ENCODE data around the gene RHOA.
"Not testable (repeated sequence)": the region's sequence is repeated elsewhere in the genome, so short reads cannot be mapped to it uniquely, and the experiment has no call there.

The RHOA gene

DNA sequence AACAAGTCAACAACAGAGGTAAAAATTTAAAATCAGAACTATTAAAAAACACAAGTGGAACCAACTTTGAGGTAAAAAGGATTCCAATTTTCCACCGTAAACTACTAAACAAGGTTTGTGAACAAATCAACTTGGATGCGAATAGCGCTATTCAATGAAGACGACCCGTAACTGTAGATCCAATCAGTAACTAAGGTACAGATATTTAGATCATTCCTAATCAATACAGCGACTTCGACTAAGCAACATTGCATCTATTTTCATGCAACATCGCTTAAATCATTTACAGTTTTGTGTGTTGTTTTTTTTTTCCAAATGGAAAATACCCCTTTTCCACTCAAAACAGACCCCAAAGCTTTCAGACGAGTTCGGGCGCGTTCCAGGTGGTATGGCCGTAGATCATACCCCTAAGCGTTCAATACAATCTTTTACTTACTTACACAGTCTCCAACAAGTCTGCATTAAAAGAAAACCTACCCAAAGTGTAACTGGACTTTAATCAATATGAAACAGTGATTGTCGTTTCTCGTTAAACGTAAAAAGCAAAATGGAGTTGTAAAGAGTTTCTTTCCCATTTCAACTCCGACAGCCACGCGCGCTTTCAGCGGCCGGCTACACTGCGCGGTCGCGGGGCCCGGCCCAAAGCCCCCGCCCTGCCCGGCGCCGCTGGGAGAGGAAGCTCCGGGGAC is 786 bp downstream of the RHOA start:
- no peak for DNase-seq

DNA sequence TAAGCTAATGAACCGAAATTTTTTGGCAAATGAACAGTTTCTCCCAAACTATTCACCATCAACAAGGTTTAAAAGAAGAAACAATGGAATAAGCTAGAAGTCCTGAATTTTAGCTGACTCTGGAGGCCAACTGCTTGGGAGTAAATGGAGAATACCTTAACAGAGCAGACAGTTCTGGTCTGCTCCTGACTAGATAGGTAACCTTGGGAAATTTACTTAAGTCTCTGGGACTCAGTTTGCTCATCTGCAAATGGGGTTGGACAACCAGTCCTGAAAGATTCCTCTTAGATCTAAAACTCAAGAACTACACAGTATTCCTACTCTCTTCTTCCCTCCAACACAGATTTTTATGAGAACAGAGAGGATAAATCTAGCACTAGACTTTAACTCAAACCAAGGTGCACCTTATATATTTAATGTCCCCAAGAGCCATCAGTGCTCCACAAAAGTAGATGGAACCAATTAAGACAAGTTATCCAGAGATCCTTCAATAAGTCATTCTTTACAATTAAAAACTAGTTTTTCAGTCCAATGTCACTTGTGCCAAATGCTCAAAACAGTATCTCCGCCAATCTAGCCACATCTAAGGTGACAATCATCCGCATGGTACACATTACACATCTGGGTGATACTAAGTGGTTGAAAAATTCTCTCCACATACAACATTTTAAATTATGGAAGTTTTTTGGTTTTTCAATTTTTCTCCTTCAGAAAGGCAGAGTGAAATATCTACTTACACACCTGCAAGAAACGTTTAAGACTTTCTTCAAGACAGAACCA is 1.5 kb downstream of the RHOA start:
- DNase-seq = no peak

DNA sequence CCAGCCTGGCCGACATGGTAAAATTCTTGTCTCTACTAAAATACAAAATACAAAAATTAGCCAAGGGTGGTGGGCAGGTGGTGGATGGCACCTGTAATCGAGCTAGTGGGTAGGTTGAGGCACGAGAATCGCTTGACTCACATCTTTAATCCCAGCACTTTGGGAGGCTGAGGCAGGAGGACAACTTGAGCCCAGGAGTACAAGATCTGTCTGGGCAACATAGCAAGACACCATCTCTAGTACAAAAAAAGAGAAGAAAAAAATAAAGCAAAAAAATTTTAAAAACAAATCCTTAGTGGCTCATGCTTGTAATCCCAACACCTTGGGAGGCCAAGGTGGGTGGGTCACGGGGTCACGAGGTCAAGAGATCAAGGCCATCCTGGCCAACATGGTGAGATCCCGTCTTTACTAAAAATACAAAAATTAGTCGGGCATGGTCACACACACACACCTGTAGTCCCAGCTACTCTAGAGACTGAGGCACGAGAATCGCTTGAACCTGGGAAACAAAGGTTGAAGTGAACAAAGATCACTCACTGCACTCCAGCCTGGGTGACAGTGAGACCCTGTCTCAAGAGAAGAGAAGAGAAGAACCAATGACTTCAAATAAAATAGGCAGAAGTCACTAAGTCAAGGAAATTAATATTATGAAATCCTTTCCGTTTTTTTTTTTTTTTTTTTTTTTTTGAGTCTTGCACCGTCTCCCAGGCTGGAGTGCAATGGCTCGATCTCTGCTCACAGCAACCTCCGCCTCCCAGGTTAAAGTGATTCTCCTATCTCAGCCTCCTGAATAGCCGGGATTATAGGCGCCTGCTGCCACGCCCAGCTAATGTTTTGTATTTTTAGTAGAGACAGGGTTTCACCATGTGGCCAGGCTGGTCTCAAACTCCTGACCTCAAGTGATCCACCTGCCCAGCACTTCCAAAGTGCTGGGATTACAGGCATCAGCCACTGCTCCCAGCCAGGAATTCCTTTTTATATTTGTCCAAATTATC is 4.9 kb downstream of the RHOA start:
- DNase-seq = no peak

DNA sequence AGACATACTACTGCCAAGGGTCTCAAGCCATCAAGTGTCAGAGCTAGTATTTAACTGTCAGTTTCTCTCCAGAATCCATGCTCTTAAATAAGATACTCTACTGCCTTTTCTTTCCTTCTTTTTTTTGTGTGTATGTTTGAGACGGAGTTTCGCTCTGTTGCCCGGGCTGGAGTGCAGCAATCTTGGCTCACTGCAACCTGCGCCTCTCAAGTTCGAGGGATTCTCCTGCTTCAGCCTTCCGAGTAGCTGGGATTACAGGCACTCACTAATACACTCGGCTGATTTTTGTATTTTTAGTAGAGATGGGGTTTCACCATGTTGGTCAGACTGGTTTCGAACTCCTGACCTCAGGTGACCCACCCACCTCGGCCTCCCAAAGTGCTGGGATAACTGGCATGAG is 6.2 kb downstream of the RHOA start:
- not testable (repeated sequence) for DNase-seq

DNA sequence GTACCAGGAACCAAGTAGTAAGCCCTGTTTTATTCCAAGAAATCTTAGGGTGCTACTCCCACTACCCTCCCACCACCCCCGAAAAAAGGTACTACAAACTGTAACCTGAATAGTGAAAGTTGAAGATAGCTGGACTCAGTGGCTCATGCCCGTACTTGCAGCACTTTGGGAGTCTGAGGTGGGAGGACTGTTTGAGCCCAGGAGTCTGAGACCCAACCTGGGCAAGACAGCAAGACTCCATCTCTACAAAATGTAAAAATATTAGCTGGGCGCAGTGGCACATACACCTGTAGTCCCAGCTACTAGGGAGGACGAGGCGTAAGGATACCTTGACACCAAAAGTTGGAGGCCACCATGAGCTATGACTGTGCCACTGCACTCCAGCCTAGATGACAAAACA is 7.9 kb downstream of the RHOA start:
- no peak for DNase-seq

DNA sequence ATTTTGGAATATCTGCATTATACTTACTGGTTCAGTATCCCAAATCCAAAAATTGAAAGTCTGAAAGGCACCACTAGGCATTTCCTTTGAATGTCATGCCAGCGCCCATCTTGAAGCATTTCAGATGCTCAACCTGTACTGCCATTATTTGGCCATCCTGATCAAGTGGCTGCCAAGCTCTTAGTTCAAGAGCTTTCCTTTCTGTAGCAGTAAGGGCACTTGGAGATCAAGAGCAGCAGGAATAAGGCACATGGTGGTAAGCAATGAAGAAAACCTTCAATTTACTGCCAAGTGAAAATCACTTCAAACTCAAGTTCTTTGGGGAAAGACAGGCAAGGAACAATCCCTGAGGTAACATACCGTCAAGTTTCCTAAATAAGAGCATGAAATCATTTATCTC is 10.0 kb downstream of the RHOA start:
- no peak for DNase-seq

DNA sequence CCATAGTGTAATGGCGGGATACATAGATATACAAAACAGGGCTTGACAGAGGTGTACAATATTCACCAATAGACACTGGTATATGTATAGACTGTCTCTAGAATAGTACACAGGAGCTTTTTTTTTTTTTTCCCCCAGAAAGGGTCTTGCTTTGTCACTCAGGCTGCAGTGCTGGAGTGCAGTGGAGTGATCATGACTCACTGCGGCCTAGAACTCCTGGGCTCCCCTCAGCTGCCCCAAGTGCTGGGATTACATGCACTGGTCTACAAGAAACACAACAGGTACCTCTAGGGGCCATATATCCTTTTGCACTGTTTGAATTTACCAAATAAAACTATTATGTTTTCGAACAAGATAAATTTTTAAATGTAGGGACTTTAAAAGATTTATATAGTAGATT is 12.3 kb downstream of the RHOA start:
- no peak for DNase-seq

DNA sequence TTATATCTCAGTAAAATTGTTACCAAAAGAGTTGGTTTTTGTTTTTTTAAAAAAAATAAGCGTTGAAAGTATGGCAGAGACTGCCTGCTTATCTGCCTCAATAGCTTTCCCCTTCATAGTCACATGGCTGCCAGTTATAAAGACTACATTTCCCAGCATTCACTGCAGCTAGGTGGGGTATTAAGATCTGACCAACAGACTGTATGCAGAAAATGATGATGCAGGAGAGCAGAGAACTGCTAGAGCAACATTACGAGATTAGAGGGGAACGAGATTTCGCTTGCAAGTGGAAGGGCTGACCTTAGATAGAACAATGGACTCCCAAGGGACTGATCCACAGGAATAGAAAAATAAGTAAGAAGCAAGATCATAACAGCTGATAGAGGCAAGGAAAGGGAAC is 14.3 kb downstream of the RHOA start:
- no peak for DNase-seq

DNA sequence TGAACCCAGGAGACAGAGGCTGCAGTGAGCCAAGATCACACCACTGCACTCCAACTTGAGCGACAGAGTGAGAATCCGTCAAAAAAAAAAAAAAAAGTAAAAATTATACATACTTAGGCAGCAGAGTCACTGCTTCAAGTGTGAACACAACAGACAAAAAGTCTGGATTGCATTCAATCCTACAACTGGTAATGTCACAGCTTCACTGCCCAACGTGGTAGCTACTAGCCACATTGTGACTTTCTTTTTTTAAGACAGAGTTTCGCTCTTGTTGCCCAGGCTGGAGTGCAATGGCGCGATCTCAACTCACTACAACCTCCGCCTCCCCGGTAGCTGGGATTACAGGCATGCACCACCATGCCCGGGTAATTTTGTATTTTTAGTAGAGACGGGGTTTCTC is 20.5 kb downstream of the RHOA start:
- not testable (repeated sequence) for DNase-seq

DNA sequence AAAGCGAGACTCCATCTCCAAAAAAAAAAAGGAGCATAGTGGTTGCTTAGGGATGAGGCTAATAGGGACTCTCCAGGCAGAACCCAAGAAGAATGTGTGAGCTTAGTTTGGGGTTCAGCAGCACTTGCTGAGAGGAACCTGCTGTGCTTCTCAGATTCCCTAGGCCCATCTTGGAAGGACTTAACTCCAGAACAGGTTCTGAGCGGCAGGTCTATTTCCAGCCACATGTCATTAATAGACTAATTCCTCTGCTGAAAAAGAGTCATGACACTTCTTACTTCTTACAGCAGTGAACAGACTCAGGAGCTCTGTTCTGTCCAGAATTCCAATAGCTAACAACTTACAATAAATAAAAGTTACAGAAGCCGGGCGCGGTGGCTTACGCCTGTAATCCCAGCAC is 22.5 kb downstream of the RHOA start:
- DNase-seq = no peak

DNA sequence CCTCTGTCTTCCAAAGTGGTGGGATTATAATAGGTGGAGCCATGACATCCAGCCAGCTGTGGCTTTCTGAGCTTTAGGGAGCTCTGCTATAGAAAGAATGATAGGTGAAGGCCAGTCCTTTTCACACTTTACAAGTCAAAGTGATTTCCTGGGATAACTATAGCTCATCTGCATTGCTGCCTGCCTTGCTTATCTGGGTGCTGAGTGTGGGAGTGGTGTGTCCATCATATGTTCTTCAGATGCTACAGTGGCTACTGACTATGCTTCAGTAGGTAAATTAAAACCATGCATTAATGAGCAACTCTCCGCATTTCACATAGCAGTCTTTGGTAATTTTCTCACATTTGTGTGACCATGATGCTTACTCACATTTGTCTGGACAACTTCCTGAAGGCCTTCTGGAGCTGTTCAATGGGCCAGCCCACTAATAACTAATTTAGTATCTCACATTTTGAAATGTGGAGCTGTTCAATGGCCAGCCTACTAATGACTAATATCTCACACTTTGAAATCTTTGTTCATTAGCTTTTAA is 23.4 kb downstream of the RHOA start:
- no peak for DNase-seq

DNA sequence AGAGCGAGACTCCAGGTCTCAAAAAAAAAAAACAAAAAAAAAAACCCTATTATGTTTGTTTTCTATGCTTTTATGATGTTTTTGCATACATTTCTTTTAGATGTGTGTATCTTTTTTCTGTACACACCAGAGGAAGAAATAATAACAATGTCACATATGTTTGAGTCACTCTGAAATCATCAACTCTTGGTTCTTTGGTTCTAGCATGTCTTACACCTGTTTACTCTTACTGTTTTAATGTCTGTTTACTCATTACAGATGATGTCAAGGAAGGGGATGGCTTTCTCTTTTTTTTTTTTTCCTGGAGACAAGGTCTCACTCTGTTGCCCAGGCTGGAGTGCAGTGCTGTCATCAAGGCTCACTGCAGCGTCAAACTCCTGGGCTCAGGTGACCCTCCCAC is 24.1 kb downstream of the RHOA start:
- peak; percentile 20 for DNase-seq

DNA sequence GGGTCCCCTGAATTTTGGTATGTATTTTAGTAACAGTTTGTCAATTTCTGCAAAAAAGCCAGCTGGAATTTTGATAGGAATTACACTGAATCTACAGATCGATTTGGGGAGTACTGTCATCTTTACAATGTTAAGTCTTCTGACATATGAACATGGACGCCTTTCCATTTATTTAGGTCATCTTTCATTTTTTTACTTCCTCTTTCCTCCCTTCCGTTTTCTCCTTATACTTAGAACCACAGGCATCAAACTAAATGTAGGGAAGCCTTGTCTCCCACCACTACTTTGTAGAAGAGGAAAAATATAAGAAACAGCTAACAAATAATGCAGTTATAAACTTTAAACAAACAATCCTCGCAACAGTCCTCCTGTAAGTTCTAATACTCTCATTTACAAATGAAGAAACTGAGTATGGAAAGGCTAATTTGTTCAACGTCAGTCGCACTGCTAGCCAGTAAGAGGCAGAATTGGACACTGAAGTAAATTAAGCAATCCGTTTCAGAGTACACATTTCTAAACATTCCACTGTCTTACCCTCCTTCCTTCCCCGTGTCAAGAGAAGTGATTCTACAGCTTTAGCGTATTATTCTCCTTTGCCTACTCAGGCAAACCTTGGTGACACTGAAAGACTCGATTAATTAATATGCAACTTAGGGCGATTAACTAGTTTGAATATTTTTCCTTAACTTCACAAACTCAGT is 25.6 kb downstream of the RHOA start:
- no peak for DNase-seq

DNA sequence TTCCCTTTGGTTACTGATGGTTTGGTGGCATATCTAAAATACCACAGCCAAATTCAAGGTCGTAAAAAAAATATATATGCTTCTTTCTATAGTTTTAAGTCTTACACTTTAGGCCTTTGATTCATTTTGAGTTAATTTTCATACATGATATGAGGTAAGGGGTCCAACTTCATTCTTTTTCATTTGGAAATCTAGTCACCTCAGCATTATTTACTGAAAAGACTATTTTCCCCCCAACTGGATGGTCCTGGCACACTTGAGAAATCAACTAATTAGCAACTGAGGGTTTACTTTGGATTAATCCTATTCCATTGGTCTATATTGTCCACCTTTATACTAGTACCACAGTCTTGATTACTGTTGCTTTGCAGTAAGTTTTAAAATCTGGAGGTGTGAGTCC is 26.2 kb downstream of the RHOA start:
- no peak for DNase-seq

DNA sequence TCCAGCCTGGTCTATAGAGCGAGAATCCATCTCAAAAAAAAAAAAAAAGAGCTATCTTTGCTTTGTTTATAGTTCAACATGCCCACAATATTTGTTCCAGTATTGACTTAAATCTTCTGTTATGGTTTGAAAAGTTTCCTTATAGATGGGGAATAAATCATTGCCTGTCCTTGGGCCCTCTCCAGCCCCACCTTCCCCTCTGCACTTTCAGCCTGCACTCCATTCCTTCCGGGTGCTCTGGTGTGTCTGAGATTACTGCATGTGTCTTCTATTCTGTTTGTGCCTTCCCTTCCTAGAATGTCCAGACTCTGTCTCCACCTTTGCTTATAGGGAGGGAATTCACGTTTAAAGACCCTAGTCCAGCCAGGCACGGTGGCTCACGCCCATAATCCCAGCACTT is 28.4 kb downstream of the RHOA start:
- DNase-seq = no peak

DNA sequence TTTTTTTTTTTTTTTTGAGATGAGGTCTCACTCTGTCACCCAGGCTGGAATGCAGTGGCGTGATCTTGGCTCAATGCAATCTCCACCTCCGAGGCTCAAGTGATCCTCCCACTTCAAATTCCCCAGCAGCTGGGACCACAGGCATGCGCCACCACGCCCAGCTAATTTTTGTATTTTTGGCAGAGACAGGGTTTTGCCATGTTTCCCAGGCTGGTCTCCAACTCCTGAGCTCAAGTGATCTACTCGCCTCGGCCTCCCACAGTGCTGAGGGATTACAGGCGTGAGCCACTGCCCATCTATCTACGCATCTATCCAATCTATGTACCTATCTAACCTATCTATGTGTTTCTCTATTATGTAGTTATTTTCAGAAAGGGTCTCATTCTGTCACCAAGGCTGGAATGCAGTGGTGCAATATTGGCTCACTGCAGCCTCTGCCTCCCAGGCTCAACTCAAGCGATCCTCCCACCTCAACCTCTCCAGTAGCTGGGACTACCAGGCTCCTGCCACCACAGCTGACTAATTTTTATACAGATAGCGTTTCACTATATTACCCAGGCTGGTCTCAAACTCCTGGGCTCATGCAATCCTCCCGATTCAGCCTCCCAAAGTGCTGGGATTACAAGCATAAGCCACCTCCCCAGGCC is 33.4 kb downstream of the RHOA start:
- DNase-seq = peak; percentile 9

DNA sequence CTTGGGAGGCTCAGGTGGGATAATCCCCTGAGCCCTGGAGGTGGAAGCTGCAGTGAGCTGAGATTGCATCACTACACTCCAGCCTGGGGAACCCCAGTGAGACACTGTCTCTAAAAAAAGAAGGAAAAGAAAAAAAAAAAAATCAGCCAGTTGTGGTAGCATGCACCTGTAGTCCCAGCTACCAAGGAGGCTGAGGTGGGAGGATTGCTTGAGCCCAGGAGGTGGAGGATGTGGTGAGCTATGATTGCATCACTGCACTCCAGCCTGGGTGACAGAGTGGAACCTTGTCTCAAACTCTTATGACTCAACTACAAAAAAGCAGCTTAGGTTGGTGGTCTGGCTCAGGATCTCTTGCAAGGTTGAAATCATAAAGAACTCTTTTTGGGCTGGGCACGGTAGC is 34.3 kb downstream of the RHOA start:
- peak; percentile 13 for DNase-seq

DNA sequence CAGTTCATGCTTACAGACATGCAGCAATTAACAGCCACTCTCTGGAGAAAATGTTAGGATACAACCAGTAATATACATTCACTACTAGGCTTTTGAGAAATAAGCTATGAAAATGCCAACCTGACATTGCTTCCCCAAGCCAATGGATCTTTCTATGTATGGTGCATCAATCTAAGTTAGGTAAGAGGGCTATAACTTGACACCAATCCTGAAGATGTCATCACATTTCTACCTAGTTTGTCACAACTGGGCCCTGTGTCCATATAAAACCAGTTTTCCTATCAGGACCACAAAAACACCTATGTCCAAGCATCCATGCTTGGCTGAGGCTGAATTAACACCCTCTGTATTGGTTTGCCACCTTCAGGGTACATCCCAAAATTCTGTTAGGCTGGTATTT is 39.8 kb downstream of the RHOA start:
- no peak for DNase-seq

DNA sequence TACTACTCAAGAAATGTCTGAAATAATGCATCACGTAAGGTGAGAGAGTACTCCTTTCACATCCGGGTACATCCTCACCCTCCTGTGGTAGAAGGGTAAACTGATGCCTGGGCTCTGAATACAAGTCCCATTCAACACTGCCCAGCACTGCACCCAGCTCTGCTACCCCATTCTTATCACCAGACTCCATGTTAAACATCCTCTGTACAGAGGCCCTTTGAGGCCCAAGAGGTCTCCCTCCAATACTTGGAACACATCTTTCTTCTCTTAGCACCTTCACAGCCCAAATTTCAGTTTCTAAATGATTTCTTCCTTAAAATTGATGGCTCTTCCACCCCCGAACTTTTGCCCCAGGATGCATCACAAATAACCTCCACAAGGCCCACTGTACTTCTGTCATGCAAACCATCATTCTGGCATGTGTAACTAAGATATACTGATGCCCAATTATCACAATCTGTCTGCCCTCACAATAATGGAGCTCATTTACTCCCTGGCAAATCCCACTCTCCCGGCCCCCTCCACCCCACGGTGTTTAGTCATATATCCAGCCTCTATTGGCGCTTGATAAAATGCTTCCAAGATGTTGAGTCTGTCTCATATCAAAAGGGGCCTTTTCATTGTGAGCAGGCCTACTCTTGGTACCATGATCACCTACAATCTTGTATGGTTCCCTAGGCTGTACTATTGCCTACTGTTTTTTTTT is 41.0 kb downstream of the RHOA start:
- no peak for DNase-seq

DNA sequence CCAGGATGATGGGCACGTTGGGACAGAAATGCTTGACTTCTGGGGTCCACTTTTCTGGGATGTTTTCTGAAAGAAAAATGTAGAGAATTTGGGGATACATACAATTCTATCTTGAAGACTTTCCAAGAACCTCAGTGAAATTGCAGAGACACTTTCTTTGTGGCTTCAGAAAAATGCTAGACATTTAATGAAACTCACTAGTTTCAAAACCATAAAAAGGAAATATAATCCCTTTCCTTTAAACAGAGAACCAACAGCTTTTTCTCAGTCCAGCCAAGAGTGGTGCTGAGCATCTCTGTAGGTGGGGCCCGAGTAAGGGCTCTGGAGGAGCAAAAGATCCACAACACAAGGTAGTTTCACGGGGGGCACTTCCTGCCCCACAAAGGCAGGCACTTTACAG is 49.2 kb downstream of the RHOA start:
- no peak for DNase-seq

DNA sequence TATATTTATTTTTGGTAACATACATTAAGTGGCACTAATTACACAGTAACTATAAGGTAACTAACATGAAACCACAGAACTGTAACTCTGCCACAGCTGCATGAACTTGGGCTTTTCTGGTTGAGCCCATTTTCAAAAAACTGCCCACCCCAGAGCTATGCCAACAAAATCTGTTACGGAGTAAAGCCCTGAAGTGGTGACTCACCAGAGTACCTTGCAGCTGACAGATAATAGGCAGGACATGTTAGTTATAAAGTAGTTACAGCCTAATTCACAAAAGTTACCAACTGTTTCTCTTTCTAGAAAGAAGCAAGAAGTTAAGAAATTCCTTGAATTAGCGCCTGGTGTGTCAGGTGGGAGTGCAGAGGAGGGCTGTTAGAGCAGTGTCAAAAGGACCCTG is 52.2 kb downstream of the RHOA start:
- no peak for DNase-seq

DNA sequence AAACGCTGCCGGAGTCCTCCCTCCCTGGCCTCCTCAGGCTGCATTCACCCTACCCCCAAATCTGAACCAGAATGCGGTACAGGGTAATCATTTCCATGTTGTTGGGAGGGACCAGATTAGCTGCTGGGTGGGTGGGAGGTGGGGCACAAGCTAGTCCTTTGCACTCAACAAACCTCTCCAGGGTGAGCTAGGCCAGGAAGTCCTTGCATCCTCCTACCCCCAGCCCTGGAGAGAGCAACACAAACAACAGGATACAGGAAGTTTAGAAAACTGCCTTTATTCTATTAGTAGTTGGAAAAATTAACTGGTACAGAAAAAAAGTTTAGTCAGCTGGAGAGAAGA is 52.9 kb downstream of the RHOA start:
- DNase-seq = no peak

Data from kidney glomerular epithelial cell (primary cell).